Thoracic aorta (tissue), 2 donors: ENCODE results near the gene BRWD1. TPM values are rescaled to one million over a fixed set of nuclear protein-coding genes. Genes with fewer than 3 reads are reported as not detected.
"Not testable (repeated sequence)": the region's sequence is repeated elsewhere in the genome, so short reads cannot be mapped to it uniquely, and the experiment has no call there.

Experiments used
- ATAC-seq: fragments of 150-250 bp; one replicate; pipeline ENCODE4 v1.8.0; 2017; ENCODE audit warnings: low read depth; ENCODE audit not compliant: insufficient number of reproducible peaks, low FRiP score
- DNase-seq: peaks from one replicate; pipeline ENCODE4 v3.0.0-alpha.2; 2020; ENCODE audit warnings: low spot score
- H3K27ac ChIP-seq, 2 donors: fragments of 200-600 bp; sonication (generic); 1 replicate in 1 of 2; 2 replicates in 1 of 2; pipeline ENCODE4 v1.5.1; 2016; ENCODE audit warnings: mild to moderate bottlenecking in 2 of 2, moderate library complexity in 2 of 2
- H3K27me3 ChIP-seq: fragments of 200-600 bp; sonication (generic); replicated peaks from 2 replicates; pipeline ENCODE4 v1.6.0; 2016; ENCODE audit warnings: mild to moderate bottlenecking; ENCODE audit not compliant: insufficient read depth
- H3K36me3 ChIP-seq: fragments of 200-600 bp; sonication (generic); one replicate; pipeline ENCODE4 v1.5.1; 2016
- H3K4me1 ChIP-seq, 2 donors: fragments of 200-600 bp; sonication (generic); 1 replicate in 1 of 2; 2 replicates in 1 of 2; pipeline versions ENCODE4 v1.5.1 to v1.6.0; 2016; ENCODE audit warnings: low read depth in 2 of 2, mild to moderate bottlenecking in 1 of 2; ENCODE audit not compliant: control insufficient read depth in 1 of 2
- H3K4me3 ChIP-seq: fragments of 200-600 bp; sonication (generic); 2 replicates; pipeline ENCODE4 v1.5.1; 2016; ENCODE audit warnings: mild to moderate bottlenecking
- H3K9me3 ChIP-seq: fragments of 200-600 bp; sonication (generic); 2 replicates; pipeline ENCODE4 v1.5.1; 2016
- total RNA-seq, 2 donors: library from RNA; depleted of rRNA; stranded (reverse); fragments of >200 nt; gene quantifications; one replicate each; pipeline versions ENCODE4 v1.1.0 to v1.2.3, GENCODE V29; 2016
- TF ChIP-seq, protein P1 (sequence below): fragments of 200-600 bp; sonication (generic); IDR thresholded peaks from one replicate; pipeline ENCODE4 v1.5.1; 2019; ENCODE audit warnings: antibody characterized with exemption

The BRWD1 gene
- total RNA-seq, 2 donors from 2014 or later, result 56.0 to 81.6 TPM

DNA sequence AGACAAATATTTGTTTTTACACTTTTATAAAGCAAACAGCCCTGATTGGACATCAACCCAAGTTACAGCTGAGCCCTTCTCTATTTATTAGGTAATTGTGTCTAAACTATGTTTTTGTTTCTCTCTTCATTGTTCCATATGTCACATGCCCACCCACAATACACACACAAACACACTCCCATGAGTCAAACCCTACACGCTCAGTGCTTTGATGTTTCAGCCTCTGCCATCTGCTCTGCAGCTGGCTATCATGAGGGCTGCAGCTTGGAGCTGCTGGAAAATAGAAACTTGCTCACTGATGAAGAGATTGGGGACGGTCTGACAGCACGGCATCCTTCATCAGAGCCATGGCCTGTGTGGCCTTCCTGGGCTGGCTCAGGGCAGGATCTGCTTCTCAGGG lies 171.9 kb downstream of the BRWD1 start:
- Histone ChIP-seq H3K36me3 (no peaks in the 10 kb centered on the region), H3K27me3 (no peaks in the 10 kb centered on the region), H3K9me3 (no peaks in the 10 kb centered on the region), H3K4me3 (no peak overlapping the region), H3K4me1 (peaks cover 0 to 13% of the 10 kb centered on the region in 2 donors), H3K27ac (no peak overlapping the region)
- DNase-seq (no peak), ATAC-seq (no peak)
- TF ChIP-seq, protein P1, sequence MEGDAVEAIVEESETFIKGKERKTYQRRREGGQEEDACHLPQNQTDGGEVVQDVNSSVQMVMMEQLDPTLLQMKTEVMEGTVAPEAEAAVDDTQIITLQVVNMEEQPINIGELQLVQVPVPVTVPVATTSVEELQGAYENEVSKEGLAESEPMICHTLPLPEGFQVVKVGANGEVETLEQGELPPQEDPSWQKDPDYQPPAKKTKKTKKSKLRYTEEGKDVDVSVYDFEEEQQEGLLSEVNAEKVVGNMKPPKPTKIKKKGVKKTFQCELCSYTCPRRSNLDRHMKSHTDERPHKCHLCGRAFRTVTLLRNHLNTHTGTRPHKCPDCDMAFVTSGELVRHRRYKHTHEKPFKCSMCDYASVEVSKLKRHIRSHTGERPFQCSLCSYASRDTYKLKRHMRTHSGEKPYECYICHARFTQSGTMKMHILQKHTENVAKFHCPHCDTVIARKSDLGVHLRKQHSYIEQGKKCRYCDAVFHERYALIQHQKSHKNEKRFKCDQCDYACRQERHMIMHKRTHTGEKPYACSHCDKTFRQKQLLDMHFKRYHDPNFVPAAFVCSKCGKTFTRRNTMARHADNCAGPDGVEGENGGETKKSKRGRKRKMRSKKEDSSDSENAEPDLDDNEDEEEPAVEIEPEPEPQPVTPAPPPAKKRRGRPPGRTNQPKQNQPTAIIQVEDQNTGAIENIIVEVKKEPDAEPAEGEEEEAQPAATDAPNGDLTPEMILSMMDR, result no peak

DNA sequence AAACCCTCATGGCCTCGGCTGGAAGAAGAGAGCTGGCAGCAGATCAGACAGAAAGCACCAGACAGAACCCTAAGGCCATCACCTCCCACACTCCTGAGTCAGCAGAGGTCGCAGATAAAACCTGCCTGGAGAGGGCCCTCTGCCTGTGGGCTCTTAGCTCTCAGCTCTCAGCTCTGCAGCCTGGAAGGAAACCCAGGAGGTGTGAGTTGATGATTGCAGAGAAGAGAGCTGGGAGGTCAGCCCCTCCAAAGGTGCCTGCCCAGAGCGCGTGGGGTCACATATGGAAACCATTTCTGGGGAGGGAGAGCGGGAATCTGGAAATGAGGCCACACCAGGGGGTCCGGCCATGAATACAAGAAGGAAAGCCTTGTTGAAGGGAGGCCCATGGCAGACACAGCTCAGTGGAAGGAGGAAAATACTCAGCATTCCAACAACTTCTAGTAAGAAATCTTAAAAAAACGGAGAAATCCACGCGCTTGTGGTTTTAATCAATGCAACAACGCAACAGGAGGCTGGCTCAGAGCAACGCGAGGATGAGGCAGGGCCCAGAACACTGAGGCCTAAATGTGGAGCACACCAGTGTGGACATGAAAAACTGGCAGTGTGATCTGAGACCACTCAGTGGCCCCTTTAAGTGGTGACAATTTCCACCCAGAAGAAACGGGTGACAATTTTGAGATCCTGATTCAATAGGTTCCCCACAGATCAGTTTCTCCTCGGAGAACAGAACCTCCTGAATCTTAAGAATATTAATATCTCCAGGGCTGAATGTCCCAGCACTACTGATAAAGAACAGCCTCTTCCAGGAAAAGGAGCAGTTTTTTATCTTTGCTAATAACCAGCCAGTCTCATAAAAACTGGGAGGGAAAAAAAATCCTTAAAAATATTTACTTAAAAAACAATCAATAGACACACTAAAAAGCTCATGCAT lies 175.9 kb downstream of the BRWD1 start:
- DNase-seq (no peak), ATAC-seq (no peak)
- Histone ChIP-seq H3K4me1 (peaks cover 0 to 13% of the 10 kb centered on the region in 2 donors), H3K9me3 (no peaks in the 10 kb centered on the region), H3K4me3 (no peak overlapping the region), H3K27ac (peak overlapping the region in 1 of 2 donors; percentile 2), H3K36me3 (no peaks in the 10 kb centered on the region), H3K27me3 (no peaks in the 10 kb centered on the region)
- TF ChIP-seq, protein P1, result no peak

DNA sequence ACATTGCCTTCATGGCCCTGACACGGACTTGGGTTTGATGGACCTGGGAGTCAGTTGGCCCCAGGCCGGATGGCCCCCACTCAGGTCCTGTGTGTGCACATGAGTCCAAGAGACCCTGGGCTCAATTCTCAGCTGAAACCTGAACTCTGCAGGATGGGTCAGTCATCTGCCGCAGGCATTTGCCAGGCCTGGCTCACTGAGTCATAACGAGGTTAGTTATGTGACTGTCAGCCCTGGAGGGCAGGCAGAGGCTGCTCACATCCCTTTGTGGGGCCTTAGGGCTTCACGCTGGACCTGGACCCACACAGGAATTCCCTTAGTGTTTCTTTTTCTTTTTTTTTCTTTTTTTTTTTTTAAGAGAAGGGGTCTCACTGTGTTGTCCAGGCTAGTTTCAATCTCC lies 176.7 kb downstream of the BRWD1 start:
- no peak overlapping the region for H3K4me3 ChIP-seq
- DNase-seq (no peak), ATAC-seq (peak; percentile 26)
- peaks cover 0 to 13% of the 10 kb centered on the region in 2 donors for H3K4me1 ChIP-seq
- H3K27ac ChIP-seq, result no peak overlapping the region
- no peaks in the 10 kb centered on the region for H3K27me3 ChIP-seq
- H3K9me3 ChIP-seq, result no peaks in the 10 kb centered on the region
- TF ChIP-seq, protein P1, result no peak
- no peaks in the 10 kb centered on the region for H3K36me3 ChIP-seq

DNA sequence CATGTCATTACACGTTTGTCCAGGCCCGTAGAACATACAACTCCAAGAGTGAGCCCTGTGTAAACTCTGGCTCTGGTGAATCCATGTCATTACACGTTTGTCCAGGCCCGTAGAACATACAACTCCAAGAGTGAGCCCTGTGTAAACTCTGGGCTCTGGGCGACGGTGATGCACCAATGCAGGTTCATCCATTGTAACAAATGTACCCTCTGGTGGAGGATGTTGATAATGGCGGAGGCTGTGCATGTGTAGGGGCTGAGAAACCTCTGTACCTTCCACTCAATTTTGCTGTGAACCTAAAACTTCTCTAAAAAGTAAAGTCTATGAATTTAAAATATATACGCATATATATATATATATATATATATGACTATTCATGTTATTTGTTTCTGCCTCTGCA lies 177.3 kb downstream of the BRWD1 start:
- TF ChIP-seq, protein P1, result peak; percentile 30
- not testable (repeated sequence) for ATAC-seq, H3K9me3 ChIP-seq, DNase-seq, H3K27ac ChIP-seq, H3K36me3 ChIP-seq, H3K4me3 ChIP-seq, H3K27me3 ChIP-seq
- H3K4me1 ChIP-seq, result peaks cover 0 to 13% of the 10 kb centered on the region in 2 donors

DNA sequence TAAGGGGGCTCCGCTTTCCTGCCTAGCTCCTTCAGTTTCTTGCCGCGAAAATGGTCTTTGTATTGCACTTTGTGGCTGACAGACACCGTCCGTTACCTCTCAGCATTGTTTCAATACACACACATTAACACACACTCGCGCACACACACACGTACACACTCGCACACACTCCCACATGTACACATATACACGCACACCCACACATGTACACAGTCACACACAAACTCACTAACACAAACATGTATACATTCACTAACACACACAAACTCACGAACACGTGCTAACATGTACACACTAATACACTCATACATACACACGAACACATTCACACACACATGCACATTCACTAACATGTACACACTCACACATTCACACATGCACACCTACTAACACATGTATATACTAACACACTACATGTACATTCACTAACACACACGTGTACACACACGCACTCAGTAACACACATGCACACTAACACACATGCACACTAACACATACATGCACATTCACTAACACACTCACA lies 179.1 kb downstream of the BRWD1 start:
- Histone ChIP-seq H3K4me3 (no peak overlapping the region), H3K36me3 (no peaks in the 10 kb centered on the region), H3K27me3 (no peaks in the 10 kb centered on the region), H3K27ac (no peak overlapping the region), H3K9me3 (no peaks in the 10 kb centered on the region), H3K4me1 (peaks cover 0 to 13% of the 10 kb centered on the region in 2 donors)
- DNase-seq (no peak), ATAC-seq (no peak)
- TF ChIP-seq, protein P1, result no peak
